GM12872 (cell line): ENCODE data around the gene SLC16A7.
A peak's percentile ranks its signal among the peaks of the same experiment; 100 is the strongest.

Experiments
- CTCF ChIP-seq: IDR thresholded peaks from 3 replicates; pipeline ENCODE4 v1.5.1; 2011; ENCODE audit warnings: low read depth, mild to moderate bottlenecking, low read length, moderate library complexity; ENCODE audit not compliant: insufficient read depth

SLC16A7 gene

GRCh38 chr12:59834659-59835474 lies 239.0 kb downstream of the SLC16A7 start:
- peak; percentile 39; the same call in 2 of the 3 replicates for TF ChIP-seq CTCF
